Activated T-cell treated with anti-CD3 and anti-CD28 coated beads for 4 hours (primary cell): ENCODE measurements around the gene TFDP1.

Source experiments
- DNase-seq: peaks from one replicate; pipeline ENCODE4 v3.0.0-alpha.2; 2020

Gene TFDP1

DNA sequence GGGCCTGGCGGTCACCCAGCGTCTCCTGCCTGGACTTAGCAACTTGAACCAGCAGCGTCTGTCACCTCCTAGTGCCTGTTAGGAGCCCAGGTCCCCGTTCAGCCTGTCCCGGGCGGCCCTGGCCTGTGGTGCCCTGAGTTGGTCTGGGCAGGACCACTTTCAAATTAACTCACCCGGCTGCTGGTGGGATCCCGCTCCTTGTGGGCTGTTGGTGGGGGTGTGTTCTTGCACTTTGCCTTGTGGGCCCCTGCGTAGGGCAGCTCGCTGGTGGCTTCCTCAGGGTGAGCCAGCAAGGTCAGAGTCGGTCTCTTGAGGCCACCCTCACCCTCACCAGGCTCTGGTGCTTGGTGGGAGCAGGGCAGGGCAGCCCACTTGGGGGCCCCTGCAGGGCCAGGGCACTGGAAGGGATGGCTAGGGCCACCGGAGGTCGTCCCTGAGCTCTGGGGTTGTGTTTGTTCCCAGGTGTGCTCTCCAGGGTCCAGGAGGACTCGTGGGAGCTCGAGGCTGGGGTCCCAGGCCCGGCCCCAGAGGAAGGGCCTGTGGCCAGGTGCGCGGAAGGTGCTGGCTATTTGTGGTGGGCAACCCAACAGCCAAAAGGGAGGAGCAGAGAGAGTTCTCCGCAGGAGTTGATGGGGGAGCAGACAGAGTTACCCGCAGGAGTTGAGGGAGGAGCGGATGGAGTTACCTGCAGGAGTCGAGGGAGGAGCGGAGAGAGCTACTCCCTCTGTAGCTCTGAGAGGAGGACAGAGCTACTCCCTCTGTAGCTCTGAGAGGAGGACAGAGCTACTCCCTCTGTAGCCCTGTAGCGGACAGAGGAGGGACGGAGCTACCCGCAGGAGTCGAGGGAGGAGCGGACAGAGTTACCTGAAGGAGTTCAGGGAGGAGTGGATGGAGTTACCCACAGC, 16.9 kb downstream of the TFDP1 start:
- no peak for DNase-seq

DNA sequence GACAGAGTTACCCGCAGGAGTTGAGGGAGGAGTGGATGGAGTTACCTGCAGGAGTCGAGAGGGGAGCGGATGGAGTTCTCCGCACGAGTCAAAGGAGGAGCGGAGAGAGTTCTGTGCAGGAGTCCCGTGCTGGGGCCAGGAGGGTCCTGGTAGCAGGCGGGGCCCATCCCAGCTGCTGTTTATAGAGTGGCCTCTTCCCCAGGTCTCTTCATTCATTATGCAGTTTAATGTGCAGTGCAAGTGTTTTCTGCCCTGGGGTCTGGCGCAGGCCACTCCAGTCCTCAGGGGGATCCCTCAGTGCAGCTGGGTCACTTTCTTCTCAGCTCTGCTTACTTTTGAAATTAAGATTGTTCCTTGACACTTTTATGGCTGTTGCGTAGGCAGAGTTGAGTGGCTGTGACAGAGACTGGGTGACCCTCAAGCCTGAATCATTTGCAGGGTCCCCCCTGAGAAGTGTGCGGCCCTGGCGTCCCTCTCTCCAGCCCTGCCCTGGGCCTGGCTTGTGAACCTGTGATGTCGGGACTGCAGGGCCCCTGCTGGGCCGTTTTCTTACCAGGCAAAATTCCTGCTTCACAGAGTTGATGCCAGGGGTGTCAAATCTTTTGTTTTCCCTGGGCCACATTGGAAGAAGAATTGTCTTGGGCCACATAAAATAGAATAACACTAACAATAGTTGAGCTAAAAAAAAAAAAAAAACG, 17.9 kb downstream of the TFDP1 start:
- DNase-seq = no peak

DNA sequence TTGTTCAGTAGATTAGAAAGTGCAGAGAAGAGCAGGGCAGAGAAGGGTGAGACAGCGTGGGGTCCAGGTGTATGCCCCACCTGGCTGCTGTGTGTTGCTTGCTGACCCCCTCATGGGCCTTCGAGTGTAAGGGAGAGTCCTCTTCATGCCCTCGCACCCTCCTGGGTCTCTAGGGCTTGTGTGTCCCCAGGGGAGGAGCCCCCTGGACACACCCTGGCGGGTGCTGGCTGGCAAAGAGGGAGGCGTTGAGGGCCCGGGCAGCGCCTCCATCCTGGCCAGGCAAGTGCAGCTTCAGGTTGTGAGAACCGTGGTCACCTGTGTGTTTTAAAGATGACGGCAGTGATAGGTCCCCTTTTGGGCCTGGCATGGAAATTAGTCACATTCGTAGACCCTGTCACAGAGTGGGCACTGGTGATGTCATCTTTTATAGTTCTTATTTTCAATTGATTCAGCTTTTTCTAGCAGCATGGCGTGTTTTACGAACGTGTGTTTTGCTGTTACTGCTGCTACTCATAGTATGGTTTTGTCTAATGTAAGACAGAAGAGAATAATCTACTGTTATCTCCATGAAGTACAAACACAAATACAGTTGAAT, 18.7 kb downstream of the TFDP1 start:
- DNase-seq = no peak

DNA sequence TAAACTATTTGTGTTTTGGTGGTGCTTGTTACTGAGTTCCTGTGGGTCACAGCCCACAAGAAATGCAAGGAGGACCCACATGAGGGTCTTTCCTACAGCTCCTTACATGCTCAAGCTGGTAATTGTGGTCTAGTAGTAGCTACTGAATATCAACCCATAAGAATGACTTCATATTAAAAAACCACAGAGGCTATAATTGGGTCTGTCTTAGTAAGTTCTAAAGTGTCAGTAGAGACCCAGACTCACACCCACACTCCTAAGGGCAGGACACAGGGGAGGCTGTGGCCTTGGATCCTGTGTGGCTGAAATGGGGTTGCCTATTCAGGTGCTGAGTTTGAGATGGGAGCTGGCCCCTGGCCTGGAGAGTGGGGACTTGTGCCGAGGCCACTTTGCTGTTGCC, 19.6 kb downstream of the TFDP1 start:
- no peak for DNase-seq

DNA sequence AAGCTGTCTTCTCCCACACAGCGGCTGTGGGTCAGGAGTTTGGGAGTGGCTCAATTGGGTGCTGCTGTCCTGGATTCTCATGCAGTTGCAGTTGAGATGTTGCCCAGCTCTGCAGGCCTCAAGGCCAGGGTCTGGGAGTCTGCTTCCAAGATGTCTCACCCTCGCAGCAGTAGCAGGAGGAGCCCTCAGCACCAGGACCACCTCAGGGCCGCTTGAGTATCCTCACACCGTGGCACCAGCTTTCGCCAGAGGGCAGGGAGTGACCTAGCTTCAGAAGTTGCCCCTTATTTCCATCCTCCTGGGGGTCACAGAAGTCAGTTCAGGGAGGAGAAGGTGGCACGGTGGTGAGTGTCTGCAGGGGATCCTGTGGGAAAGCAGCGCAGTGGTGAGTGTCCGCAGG, 20.9 kb downstream of the TFDP1 start:
- no peak for DNase-seq

DNA sequence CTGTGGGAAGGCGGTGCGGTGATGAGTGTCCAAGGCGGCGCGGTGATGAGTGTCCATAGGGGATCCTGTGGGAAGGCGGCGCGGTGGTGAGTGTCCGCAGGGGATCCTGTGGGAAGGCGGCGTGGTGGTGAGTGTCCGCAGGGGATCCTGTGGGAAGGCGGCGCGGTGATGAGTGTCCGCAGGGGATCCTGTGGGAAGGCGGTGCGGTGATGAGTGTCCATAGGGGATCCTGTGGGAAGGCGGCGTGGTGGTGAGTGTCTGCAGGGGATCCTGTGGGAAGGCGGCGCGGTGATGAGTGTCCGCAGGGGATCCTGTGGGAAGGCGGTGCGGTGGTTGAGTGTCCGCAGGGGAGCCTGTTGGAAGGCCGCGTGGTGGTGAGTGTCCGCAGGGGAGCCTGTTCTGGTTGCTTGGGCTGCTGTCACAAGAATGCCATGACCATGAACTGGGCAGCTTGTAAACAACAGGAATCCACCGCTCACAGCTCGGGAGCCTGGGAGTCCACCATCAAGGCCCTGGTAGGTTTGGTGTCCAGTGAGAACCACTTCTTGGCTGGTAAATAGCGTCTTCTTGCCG, 21.4 kb downstream of the TFDP1 start:
- DNase-seq = no peak

DNA sequence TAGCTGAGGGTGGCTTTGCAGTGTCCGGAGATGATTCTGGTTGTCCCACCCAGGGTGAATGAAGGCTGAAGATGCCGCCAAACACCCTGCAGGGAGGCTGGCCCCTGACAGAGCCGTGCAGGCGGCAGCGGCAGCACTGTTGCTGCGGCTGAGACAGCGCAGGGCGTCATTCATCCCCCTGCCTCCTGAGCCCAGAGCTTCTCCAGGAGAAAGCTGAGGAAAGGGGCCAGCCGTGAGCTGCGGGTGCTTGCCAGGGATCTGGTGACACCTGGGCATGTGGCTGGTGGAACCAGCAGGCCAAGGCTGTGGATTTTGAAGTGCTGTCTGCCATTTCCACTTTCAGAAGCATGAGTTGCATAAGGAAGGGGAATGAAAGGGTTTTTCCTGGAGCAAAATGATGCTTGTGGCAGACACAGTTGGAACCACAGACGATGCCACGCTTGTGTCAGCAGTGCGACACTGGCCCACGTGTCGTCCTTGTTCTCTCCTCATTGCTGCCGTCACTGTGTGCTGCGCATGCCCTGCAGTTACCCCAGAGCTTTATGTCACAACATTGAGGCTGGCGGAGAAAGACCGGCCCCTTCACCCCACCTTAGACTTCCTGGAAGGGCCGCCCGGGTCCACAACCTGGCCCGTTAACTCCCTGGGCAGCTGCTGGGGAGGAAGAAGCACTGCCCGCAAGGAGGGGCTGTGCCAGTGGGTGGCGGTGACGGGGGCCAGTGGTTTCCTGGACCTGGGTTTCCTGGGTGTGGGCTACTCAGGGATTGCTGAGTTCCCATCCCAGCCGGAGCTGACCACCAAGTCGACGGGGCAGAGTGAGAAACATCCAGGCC, 22.7 kb downstream of the TFDP1 start:
- DNase-seq = no peak

DNA sequence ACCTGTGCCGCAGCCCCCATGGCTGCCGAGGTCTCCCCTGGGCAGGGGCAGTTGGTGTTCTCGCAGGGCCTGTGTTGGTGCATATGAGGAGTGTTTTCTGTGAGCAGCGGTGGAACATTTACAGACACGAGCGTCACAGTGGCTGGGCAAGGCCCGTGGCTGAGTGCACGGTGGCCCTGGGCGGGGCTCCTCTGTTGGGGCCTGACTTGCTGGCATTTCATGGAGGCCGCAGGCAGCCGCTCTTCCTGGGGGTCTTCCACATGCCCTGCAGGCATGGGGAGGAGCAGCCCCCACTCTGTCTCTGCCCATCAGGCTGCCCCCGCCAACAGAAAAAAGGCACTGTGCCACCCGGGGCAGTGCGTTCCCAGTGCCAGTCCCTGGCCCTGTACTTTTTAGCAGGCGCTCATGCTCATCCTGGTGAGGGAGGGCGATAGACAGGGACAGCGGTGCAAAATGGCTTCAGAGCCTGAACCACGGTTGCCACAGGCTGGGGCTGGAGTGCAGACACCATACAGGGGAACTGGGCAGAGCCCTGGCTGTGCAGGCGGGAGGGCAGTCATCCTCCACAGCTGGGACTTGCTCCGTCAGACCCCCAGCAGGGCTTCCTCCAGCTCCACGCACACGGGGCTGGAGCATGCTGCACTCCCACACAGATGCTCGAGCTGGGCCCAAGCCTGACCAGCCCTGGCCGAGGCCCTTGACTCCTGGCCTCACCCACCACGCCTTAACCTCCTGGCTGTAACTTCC, 23.5 kb downstream of the TFDP1 start:
- no peak for DNase-seq

DNA sequence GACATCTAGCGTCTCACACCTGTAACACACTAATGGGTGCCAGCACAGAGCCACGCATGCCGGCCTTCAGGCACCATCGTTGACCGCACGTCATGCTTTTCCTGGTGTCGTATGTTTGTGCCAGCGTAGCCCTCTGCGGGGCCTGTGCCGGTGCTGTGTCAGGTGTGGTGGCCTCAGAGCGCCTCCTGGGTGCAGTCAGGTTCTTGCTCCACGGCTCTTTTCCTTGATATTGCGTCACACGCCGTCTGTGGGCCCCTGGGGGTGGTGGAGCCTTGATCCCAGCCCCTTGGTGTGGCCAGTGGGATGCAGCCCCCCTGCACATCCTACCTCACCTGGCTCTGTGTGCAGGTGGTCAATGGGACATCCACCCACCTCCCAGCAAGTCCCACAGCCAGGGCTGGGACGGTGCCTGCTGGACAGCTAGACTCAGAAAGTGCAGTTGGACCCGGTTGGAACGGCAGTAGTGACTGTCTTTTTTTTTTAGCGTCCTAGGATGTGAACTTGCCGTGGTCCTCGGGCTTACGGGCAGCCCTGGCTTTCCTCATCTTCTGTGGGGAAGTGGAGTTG, 24.5 kb downstream of the TFDP1 start:
- DNase-seq = no peak

DNA sequence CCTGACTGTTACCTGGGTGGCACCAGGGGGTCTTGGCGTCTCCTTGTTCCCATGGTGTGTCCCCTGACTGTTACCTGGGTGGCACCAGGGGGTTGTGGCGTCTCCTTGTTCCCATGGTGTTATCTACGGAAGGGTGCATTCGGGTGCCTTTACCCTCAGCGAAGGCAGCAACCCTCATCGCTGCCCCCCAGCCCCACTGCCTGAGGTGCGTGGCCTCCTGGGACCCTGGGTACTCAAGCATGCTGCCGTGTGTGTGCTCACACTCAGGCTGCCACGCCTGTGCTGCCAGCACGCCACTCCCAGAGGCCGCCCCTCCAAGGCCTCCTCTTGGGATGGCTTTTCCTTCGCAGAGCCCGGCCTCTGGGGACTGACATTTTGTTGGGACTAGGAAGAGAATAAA, 25.1 kb downstream of the TFDP1 start:
- no peak for DNase-seq

DNA sequence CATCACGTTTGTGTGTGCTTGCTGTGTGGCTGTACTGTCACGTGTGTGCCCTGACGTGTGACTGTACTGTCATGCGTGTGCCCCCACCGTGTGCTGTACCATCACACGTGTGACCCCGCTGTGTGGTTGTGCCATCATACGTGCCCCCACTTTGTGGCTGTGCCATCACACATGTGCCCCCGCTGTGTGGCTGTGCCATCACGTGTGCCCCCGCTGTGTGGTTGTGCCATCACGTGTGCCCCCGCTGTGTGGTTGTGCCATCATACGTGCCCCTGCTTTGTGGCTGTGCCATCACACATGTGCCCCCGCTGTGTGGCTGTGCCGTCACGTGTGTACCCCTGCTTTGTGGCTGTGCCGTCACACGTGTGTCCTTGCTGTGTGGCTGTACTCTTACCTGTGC, 25.7 kb downstream of the TFDP1 start:
- DNase-seq = no peak

DNA sequence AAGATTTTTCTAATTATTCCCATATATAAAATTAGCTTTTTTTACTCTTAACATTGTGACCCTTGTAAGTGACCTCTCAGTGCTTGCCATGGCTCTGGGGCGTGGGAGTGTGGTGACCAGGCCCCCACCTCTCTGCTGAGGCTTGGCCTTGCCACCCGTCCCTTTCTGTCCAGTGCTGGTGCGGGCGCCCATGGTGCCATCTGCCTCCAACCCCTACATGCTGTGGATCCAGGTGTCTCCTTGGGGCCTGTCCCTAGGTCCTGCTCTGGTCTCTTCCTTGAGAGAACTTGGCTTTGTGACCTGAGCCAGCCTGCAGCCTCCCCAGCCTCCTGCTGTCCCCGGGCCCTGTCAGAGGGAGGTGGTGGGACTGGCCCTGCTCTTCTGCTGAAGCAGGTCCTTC, 27.4 kb downstream of the TFDP1 start:
- no peak for DNase-seq

DNA sequence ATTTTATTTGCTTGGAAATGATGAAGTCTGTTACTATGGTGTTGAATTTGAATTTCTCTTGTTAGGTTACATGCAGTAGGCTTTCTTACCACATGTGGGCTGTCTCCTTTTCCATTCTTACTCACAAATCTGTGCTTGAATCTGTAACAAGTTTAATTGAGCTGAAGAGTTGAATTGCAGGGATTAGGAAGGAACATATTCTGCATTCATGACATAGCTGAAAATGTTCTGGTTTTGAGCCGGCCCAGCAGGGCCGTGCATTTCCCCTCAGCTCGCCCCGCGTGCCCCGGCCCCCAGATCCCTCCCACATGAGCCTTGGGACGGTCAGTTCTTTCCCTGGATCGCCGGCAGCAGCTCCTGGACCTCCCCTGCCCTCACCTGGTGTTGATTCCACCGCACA, 28.1 kb downstream of the TFDP1 start:
- DNase-seq = no peak

DNA sequence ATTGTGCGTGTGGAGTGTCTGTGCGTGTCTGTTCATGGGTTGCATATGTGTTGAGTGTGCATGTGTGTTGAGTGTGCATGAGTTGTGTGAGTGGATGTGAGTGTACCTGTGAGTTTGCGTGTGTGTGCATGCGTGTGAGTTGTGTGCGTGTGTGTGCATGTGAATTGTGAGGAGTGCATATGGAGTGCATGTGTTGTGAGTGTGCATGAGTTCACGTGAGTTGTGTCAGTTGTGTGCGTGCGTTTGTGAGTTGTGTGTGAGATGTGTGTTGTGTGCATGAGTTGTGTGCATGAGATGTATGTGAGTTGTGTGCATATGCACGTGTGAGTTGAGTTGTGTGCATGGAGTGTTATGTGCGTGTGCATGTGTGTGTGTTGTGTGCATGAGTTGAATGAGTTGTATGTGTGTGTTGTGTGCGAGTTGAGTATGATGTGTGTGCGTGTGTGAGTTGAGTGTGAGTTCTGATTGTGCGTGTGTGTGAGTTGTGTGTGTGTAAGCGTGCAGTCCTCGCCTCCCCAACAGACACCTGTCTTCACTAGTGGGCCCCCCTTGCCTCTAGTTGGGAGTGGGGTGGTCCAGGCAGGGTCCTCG, 29.3 kb downstream of the TFDP1 start:
- DNase-seq = no peak

DNA sequence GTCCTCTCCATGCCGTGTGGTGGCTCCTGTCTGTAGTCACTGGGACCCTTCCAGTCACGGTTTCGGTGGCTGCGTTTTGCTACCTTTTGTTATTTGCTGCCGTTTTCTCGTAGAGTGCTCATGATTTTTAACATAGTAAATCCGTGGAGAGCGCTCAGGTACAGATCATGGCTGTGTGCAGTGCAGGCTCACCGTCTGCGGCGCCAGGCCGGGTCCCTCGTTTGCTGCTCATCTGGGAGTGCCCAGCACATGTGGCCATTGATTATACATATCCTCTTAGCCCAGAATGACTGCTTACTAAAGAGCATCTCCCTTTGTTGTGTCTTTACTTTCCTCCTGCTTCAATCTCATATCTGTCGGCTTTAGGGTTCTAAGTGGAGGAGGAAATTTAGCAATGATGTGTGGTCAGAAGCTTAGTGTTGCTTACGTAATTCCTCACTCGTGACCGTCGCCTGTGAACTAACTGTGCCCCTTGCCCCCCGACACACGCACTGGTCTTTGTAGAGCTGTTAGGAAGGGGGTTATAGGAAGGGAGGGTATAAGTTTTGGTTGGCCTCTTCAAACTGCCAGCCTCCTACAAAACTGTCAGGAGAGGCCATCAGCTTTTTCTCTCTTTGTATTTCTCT, 31.8 kb downstream of the TFDP1 start:
- DNase-seq = no peak

DNA sequence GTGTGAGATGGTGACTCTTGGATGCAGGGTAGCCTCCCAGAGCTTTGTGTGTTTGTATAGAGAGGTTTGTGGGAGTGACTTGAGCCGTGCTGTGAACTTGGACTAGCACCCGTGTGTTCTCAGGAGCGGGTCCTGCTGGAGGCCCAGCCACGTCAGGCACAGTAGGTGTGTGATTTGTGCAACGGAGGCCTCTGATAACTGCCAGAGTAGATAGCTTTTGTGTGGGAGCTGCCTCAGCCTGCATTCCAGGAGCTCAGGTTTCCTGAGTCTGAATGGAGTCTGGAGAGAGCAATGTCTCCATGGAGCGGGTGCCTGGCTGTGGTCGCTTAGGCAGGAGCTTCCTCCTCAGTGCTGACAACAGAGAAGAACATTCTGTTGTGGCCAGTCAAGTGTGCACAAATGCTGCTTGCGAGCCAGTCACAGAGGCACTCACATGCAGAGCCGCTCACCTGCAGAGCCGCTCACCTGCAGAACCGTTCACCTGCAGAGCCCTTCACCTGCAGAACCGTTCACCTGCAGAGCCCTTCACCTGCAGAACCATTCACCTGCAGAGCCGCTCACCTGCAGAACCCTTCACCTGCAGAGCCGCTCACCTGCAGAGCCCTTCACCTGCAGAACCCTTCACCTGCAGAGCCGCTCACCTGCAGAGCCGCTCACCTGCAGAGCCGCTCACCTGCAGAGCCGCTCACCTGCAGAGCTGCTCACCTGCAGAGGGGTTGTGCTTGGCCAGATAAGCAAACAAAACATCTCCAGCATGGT, 32.6 kb downstream of the TFDP1 start:
- no peak for DNase-seq

DNA sequence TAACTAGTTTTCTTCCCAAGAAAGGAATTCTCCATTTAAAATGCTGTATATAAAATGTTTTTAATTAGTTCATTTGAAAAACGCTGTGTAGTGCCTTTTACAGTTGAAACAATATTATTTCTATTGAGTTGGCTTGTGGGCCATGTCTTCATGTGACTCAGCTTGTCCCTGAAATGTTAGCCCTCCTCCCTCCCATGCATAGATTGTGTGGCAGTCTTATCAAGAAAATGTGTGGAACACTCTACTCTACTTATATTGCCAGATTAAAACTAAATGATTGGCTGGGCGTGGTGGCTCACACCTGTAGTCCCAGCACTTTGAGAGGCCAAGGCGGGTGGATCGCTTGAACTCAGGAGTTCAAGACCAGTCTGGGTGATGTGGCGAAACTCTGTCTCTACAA, 33.4 kb downstream of the TFDP1 start:
- DNase-seq = no peak

DNA sequence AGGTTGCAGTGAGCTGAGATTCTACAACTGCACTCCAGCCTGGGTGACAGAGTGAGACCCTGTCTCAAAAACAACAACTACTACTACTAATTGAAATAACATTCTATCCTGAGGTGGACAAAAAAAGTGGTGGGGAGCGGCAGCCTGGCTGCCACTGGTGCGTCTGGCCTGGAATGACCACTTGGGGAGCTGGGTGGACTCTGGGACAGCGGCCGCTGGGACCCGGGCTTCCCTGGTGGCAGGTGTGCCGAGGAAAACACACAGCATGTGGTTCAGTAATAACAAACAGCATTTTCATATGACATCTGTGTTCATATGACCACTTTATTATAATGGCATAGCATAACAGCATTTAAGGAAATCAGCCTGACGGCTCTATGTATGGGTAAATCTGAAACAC, 33.9 kb downstream of the TFDP1 start:
- no peak for DNase-seq

DNA sequence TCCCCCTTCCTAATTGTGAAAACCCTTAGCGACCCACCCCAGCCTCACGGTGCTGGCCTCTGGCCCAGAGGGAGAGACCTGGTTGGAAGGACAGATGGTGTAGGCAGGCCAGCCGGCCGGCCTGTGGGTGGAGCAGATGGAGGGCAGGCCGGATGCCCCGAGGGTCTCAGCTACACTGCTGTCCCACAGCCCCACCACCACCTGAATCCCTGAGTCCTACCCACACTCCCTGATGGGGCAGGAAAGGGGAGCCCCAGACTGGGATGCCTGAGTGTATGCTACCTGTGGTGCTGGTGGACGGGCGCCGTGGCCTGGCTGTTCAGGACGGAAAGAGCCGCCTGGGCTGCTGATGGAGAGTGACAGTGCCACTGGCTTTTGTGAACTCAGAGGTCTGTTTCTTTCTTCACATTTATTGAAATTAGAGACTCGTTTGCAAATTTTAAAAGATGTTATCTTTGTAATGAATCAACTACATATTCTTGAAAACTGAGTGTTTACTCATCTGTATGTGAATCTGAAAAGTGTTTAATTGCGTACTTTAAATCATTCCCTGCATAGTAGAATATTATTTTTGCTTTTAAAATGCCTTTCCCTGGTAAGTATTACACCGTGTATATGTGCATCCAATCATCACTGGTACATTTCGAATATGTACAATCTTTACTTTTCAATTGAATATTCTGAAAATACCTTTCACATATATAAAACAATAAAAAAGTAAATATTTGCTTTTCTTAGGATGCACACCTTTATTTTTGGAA, 35.7 kb downstream of the TFDP1 start:
- no peak for DNase-seq
